ENCODE data around the gene AATF.

- TF ChIP-seq CTCF (IDR thresholded peaks at IDR 0.05 in 2 of 3, conservative IDR thresholded peaks at IDR 0.05 in 1 of 3; ENCODE audit: insufficient read depth in 2 of 3, low read depth in 1 of 3, low read length in 3 of 3): no peak
- TF ChIP-seq ZBTB7A (IDR thresholded peaks at IDR 0.05; ENCODE audit: borderline replicate concordance, control insufficient read depth, low read depth, low read length): no peak
- no peak for TF ChIP-seq POLR3G (IDR thresholded peaks at IDR 0.05; ENCODE audit: extremely low read depth, insufficient read length, insufficient replicate concordance)
- TF ChIP-seq KLF10 (CRISPR knock-in tag; IDR thresholded peaks at IDR 0.05): no peak
- TF ChIP-seq SP1 (CRISPR knock-in tag; IDR thresholded peaks at IDR 0.05): no peak
- no peak for TF ChIP-seq PML (IDR thresholded peaks at IDR 0.05; ENCODE audit: low read length)
- TF ChIP-seq NR3C1 (CRISPR knock-in tag; IDR thresholded peaks at IDR 0.05): no peak
- TF ChIP-seq NR2C1 (IDR thresholded peaks at IDR 0.05): no peak
- no peak for TF ChIP-seq NR2C1 (tag; IDR thresholded peaks at IDR 0.05)
- no peak for TF ChIP-seq U2AF1 (optimal IDR thresholded peaks at IDR 0.05; ENCODE audit: low read depth, low read length)
- no peak for TF ChIP-seq STAT6 (CRISPR knock-in tag; IDR thresholded peaks at IDR 0.05)
- TF ChIP-seq SP2 (IDR thresholded peaks at IDR 0.05; ENCODE audit: extremely low read depth, low read depth, low read length, poor library complexity, severe bottlenecking): no peak
These were observed 740 bp downstream of the AATF start for GRCh38 chr17:36949461-36949927.
